A549 (cell line): ENCODE results near the gene ZNF618.

ENCODE experiments used
- FOSL2 ChIP-seq, 2 experiments: fragments of 450-650 bp in 1 of 2; fragments of >200 bp in 1 of 2; sonication (Bioruptor Twin) in 1 of 2; formaldehyde crosslinking; IDR thresholded peaks; 2 replicates each; pipeline versions ENCODE4 v1.5.0 to v1.6.1; 2016 to 2020; ENCODE audit warnings: mild to moderate bottlenecking in 1 of 2, moderate library complexity in 1 of 2
- HDAC2 ChIP-seq: fragments of 200-600 bp; sonication (generic); IDR thresholded peaks from 2 replicates; pipeline ENCODE4 v1.6.1; 2016
- RAD21 ChIP-seq, 2 experiments: fragments of >200 bp in 1 of 2; sonication (Bioruptor Twin) in 1 of 2; formaldehyde crosslinking in 1 of 2; IDR thresholded peaks in 1 of 2; conservative IDR thresholded peaks in 1 of 2; 2 replicates in 1 of 2; 3 replicates in 1 of 2; pipeline ENCODE4 v1.6.1; 2012 to 2018; ENCODE audit warnings: inconsistent platforms in 1 of 2
- ZC3H11A ChIP-seq: fragments of 450-650 bp; IDR thresholded peaks from 2 replicates; pipeline ENCODE4 v1.6.1; 2014; ENCODE audit warnings: antibody characterized with exemption, mild to moderate bottlenecking
- TF ChIP-seq, protein P1 (sequence below): fragments of >200 bp; sonication (Bioruptor Twin); formaldehyde crosslinking; IDR thresholded peaks from 3 replicates; pipeline ENCODE4 v1.6.1; 2016
- TF ChIP-seq, protein P2 (sequence below): fragments of >200 bp; sonication (Bioruptor Twin); formaldehyde crosslinking; IDR thresholded peaks from 3 replicates; pipeline ENCODE4 v1.5.1; 2016
- TF ChIP-seq, protein P3 (sequence below): fragments of 200-600 bp; sonication (generic); IDR thresholded peaks from 2 replicates; pipeline ENCODE4 v1.6.1; 2016; ENCODE audit warnings: antibody characterized with exemption, mild to moderate bottlenecking, moderate library complexity

DNA sequence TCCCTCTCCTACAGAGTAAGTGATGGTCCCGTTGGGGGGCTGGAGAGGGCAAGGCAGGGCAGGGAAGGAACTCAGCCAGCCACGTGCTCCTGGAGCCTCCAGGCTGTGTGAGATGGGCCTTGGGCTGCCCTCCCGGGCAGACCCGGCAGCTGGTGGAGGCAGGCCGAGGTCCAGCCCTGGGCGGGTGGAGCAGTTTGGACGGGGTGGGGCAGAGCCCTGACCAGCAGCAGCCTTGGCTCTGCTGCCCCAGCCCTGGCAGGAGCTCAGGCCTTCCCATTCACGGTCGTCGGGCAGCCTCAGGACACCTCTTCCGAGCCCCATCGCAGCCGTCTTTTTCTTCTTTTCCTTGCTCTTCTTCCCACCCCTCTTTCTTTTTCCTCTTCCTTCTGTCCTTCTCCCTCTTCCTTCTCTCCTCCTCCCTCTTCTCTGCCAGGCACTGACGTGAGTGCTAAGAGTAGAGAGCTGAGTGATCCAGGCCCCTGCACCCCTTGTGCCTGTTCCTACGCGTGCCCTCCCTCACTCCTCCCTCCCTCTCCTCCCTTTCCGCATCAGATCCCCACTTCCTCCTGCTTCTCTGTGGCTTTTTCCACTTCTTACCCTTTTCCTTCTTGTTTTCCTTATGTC is 159.2 kb downstream of the ZNF618 start:
- TF ChIP-seq ZC3H11A, result no peak
- TF ChIP-seq, protein P1, sequence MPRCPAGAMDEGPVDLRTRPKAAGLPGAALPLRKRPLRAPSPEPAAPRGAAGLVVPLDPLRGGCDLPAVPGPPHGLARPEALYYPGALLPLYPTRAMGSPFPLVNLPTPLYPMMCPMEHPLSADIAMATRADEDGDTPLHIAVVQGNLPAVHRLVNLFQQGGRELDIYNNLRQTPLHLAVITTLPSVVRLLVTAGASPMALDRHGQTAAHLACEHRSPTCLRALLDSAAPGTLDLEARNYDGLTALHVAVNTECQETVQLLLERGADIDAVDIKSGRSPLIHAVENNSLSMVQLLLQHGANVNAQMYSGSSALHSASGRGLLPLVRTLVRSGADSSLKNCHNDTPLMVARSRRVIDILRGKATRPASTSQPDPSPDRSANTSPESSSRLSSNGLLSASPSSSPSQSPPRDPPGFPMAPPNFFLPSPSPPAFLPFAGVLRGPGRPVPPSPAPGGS, result no peak
- no peak for TF ChIP-seq FOSL2 (IDR thresholded peaks at IDR 0.05)
- TF ChIP-seq FOSL2 (CRISPR knock-in tag; IDR thresholded peaks at IDR 0.05), result no peak
- TF ChIP-seq, protein P2, sequence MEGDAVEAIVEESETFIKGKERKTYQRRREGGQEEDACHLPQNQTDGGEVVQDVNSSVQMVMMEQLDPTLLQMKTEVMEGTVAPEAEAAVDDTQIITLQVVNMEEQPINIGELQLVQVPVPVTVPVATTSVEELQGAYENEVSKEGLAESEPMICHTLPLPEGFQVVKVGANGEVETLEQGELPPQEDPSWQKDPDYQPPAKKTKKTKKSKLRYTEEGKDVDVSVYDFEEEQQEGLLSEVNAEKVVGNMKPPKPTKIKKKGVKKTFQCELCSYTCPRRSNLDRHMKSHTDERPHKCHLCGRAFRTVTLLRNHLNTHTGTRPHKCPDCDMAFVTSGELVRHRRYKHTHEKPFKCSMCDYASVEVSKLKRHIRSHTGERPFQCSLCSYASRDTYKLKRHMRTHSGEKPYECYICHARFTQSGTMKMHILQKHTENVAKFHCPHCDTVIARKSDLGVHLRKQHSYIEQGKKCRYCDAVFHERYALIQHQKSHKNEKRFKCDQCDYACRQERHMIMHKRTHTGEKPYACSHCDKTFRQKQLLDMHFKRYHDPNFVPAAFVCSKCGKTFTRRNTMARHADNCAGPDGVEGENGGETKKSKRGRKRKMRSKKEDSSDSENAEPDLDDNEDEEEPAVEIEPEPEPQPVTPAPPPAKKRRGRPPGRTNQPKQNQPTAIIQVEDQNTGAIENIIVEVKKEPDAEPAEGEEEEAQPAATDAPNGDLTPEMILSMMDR, result no peak
- TF ChIP-seq, protein P3, sequence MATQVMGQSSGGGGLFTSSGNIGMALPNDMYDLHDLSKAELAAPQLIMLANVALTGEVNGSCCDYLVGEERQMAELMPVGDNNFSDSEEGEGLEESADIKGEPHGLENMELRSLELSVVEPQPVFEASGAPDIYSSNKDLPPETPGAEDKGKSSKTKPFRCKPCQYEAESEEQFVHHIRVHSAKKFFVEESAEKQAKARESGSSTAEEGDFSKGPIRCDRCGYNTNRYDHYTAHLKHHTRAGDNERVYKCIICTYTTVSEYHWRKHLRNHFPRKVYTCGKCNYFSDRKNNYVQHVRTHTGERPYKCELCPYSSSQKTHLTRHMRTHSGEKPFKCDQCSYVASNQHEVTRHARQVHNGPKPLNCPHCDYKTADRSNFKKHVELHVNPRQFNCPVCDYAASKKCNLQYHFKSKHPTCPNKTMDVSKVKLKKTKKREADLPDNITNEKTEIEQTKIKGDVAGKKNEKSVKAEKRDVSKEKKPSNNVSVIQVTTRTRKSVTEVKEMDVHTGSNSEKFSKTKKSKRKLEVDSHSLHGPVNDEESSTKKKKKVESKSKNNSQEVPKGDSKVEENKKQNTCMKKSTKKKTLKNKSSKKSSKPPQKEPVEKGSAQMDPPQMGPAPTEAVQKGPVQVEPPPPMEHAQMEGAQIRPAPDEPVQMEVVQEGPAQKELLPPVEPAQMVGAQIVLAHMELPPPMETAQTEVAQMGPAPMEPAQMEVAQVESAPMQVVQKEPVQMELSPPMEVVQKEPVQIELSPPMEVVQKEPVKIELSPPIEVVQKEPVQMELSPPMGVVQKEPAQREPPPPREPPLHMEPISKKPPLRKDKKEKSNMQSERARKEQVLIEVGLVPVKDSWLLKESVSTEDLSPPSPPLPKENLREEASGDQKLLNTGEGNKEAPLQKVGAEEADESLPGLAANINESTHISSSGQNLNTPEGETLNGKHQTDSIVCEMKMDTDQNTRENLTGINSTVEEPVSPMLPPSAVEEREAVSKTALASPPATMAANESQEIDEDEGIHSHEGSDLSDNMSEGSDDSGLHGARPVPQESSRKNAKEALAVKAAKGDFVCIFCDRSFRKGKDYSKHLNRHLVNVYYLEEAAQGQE, result no peak
- TF ChIP-seq HDAC2, result no peak
- no peak for TF ChIP-seq RAD21 (conservative IDR thresholded peaks at IDR 0.05 in 1 of 2, IDR thresholded peaks at IDR 0.05 in 1 of 2)
